Panc1 (cell line): Measurements from ENCODE around the gene SSR2. TPM values are rescaled to one million over a fixed set of nuclear protein-coding genes. Genes with fewer than 3 reads are reported as not detected.
A peak's percentile ranks its signal among the peaks of the same experiment; 100 is the strongest.

Experiments
- ATAC-seq: fragments of 200-7000 bp; cut with Tn5 transposase; 2 replicates; pipeline ENCODE4 v1.9.1; 2020; ENCODE audit warnings: mild to moderate bottlenecking, moderate library complexity
- BruUV-seq: library from RNA; stranded (reverse); fragments of 400-500 nt; replicated peaks from 2 replicates; lab custom pipeline; 2021; lab: Mats Ljungman, UMichigan
- CTCF ChIA-PET: fragments of 300-600 bp; sonication (Branson Sonifier 250); formaldehyde crosslinking; loops from one replicate; lab custom pipeline; 2022; ENCODE audit warnings: antibody characterized with exemption; lab: Charles Lee
- POLR2A ChIA-PET: fragments of 300-600 bp; sonication (Branson Sonifier 250); formaldehyde crosslinking; loops from one replicate; lab custom pipeline; 2022; ENCODE audit warnings: antibody characterized with exemption; lab: Charles Lee
- DNase-seq: peaks from one replicate; pipeline ENCODE4 v3.0.0-alpha.2; 2010; ENCODE audit warnings: low read depth, low spot score
- H3K27ac ChIP-seq: 2 replicates; pipeline ENCODE4 v1.5.1; 2011; ENCODE audit warnings: mild to moderate bottlenecking, low read length, inconsistent platforms
- H3K27me3 ChIP-seq: fragments of 200-500 bp; sonication (Bioruptor generic); 2 replicates; pipeline ENCODE4 v1.6.0; 2014; ENCODE audit warnings: low read length, inconsistent platforms; ENCODE audit not compliant: control insufficient read depth, insufficient read depth
- H3K36me3 ChIP-seq: fragments of 200-500 bp; sonication (Bioruptor generic); 2 replicates; pipeline ENCODE4 v1.5.1; 2014; ENCODE audit warnings: inconsistent platforms, mild to moderate bottlenecking, low read length, moderate library complexity; ENCODE audit not compliant: control insufficient read depth, insufficient read depth
- H3K4me1 ChIP-seq: 2 replicates; pipeline ENCODE4 v1.5.1; 2011; ENCODE audit warnings: inconsistent platforms, mild to moderate bottlenecking, low read length, moderate library complexity; ENCODE audit not compliant: control insufficient read depth, insufficient read depth
- H3K4me3 ChIP-seq, 2 experiments: 2 replicates each; pipeline ENCODE4 v1.5.1; 2011 to 2012; ENCODE audit warnings: low read depth in 2 of 2, low read length in 2 of 2, mild to moderate bottlenecking in 2 of 2, inconsistent platforms in 1 of 2, moderate library complexity in 1 of 2
- H3K9me3 ChIP-seq: fragments of 200-500 bp; sonication (Bioruptor generic); 2 replicates; pipeline ENCODE4 v1.5.1; 2014; ENCODE audit warnings: low read depth, mild to moderate bottlenecking, inconsistent platforms, low read length, moderate library complexity; ENCODE audit not compliant: control insufficient read depth, insufficient read depth
- CTCF ChIP-seq: fragments of 450-650 bp; IDR thresholded peaks from 2 replicates; pipeline ENCODE4 v1.5.1; 2017; ENCODE audit warnings: mild to moderate bottlenecking
- POLR2AphosphoS5 ChIP-seq: IDR thresholded peaks from 2 replicates; pipeline ENCODE4 v1.6.1; 2012; ENCODE audit warnings: mild to moderate bottlenecking, low read depth, low read length, moderate library complexity
- SIN3A ChIP-seq: IDR thresholded peaks from 2 replicates; pipeline ENCODE4 v1.6.1; 2012; ENCODE audit warnings: low read depth, mild to moderate bottlenecking, low read length, moderate library complexity, borderline replicate concordance; ENCODE audit not compliant: insufficient read depth
- TCF7L2 ChIP-seq: IDR thresholded peaks from 2 replicates; pipeline ENCODE4 v1.6.1; 2011; ENCODE audit warnings: mild to moderate bottlenecking, low read depth, low read length, inconsistent platforms
- in situ Hi-C: cut with HindIII; loops from 2 replicates; pipeline ENCODE4 v1.10.0; 2016; ENCODE audit warnings: low sequenced_read_pairs, low pct_unique_long_range_greater_than_20kb
- intact Hi-C: fragments of 100-400 bp; cut with micrococcal nuclease; formaldehyde crosslinking; loops from one replicate; pipeline ENCODE4 v1.10.0; 2022; ENCODE audit not compliant: unreplicated experiment
- total RNA-seq: library from RNA; stranded (reverse); gene quantifications from one replicate; pipeline ENCODE4 v1.2.1, GENCODE V29; 2021; ENCODE audit not compliant: unreplicated experiment
- TF ChIP-seq, protein P1 (sequence below), 2 experiments: IDR thresholded peaks; 2 replicates each; pipeline ENCODE4 v1.6.1; 2011 to 2012; ENCODE audit warnings: low read depth in 2 of 2, control low read depth in 1 of 2, low read length in 1 of 2, mild to moderate bottlenecking in 1 of 2, moderate library complexity in 1 of 2; ENCODE audit not compliant: insufficient read depth in 1 of 2

SSR2 gene
- total RNA-seq, 1 experiment from 2014 or later, result 252 TPM

GRCh38 chr1:155969377-155969791, 51.4 kb downstream of the SSR2 start:
- ChIA-PET POLR2A (no interaction called here), CTCF (no interaction called here)
- Histone ChIP-seq H3K27me3 (no peaks in the 10 kb centered on the region), H3K9me3 (no peaks in the 10 kb centered on the region), H3K4me3 (no peak overlapping the region), H3K4me1 (peaks cover 52% of the 10 kb centered on the region), H3K27ac (peak overlapping the region; percentile 13; the same call in 1 of the 2 replicates), H3K36me3 (no peaks in the 10 kb centered on the region; the same call in none of the 2 replicates)
- 0 out of 2 replicates have a peak, but pooled peaks have one; percentile 7 for ATAC-seq
- intact Hi-C loops, result no loop called here
- DNase-seq, result no peak
- in situ Hi-C loops, result no loop called here
- TF ChIP-seq, protein P1, sequence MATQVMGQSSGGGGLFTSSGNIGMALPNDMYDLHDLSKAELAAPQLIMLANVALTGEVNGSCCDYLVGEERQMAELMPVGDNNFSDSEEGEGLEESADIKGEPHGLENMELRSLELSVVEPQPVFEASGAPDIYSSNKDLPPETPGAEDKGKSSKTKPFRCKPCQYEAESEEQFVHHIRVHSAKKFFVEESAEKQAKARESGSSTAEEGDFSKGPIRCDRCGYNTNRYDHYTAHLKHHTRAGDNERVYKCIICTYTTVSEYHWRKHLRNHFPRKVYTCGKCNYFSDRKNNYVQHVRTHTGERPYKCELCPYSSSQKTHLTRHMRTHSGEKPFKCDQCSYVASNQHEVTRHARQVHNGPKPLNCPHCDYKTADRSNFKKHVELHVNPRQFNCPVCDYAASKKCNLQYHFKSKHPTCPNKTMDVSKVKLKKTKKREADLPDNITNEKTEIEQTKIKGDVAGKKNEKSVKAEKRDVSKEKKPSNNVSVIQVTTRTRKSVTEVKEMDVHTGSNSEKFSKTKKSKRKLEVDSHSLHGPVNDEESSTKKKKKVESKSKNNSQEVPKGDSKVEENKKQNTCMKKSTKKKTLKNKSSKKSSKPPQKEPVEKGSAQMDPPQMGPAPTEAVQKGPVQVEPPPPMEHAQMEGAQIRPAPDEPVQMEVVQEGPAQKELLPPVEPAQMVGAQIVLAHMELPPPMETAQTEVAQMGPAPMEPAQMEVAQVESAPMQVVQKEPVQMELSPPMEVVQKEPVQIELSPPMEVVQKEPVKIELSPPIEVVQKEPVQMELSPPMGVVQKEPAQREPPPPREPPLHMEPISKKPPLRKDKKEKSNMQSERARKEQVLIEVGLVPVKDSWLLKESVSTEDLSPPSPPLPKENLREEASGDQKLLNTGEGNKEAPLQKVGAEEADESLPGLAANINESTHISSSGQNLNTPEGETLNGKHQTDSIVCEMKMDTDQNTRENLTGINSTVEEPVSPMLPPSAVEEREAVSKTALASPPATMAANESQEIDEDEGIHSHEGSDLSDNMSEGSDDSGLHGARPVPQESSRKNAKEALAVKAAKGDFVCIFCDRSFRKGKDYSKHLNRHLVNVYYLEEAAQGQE (IDR thresholded peaks at IDR 0.05; ENCODE audit: insufficient read depth in 1 of 2, low read depth in 2 of 2, low read length in 1 of 2), result no peak
- no peak for TF ChIP-seq POLR2AphosphoS5
- TF ChIP-seq CTCF, result no peak
- TF ChIP-seq TCF7L2, result no peak
- TF ChIP-seq SIN3A, result no peak
- BruUV-seq, result no TSS peak

- no peaks in the 10 kb centered on the region for H3K27me3 ChIP-seq
- peaks cover 48% of the 10 kb centered on the region for H3K4me1 ChIP-seq
- no peak for TF ChIP-seq POLR2AphosphoS5
- TF ChIP-seq CTCF, result no peak
- no peak for TF ChIP-seq SIN3A
- TF ChIP-seq, protein P1 (IDR thresholded peaks at IDR 0.05; ENCODE audit: insufficient read depth in 1 of 2, low read depth in 2 of 2, low read length in 1 of 2), result no peak
- DNase-seq, result no peak
- H3K4me3 ChIP-seq, result no peak overlapping the region
- ATAC-seq, result no peak
- H3K36me3 ChIP-seq, result no peaks in the 10 kb centered on the region; the same call in none of the 2 replicates
- CTCF ChIA-PET, result no interaction called here
- in situ Hi-C loops (no loop called here), intact Hi-C loops (no loop called here)
- H3K9me3 ChIP-seq, result no peaks in the 10 kb centered on the region
- BruUV-seq, result no TSS peak
- H3K27ac ChIP-seq, result no peak overlapping the region
- POLR2A ChIA-PET, result no interaction called here
These were observed 52.1 kb downstream of the SSR2 start for GRCh38 chr1:155968670-155969069.
